Spinal cord (tissue), 10 donors: ENCODE results near the gene CCDC57. TPM values are rescaled to one million over a fixed set of nuclear protein-coding genes. Genes with fewer than 3 reads are reported as not detected.

Experiments
- DNase-seq, 6 donors: peaks; one replicate each; pipeline versions ENCODE4 v3.0.0 to v3.0.0-alpha.2; 2013 to 2015; ENCODE audit warnings: low spot score in 6 of 6, low read depth in 4 of 6
- H3K27ac ChIP-seq: one replicate; pipeline ENCODE4 v1.5.1; 2013; ENCODE audit warnings: low read depth, low read length, control low read depth
- H3K27me3 ChIP-seq: one replicate; pipeline ENCODE4 v1.6.1; 2013; ENCODE audit warnings: low read length; ENCODE audit not compliant: control insufficient read depth, insufficient read depth
- H3K36me3 ChIP-seq: one replicate; pipeline ENCODE4 v1.6.1; 2013; ENCODE audit warnings: low read length; ENCODE audit not compliant: control insufficient read depth, insufficient read depth
- H3K4me1 ChIP-seq: one replicate; pipeline ENCODE4 v1.6.1; 2013; ENCODE audit warnings: low read length; ENCODE audit not compliant: control insufficient read depth, insufficient read depth
- H3K4me3 ChIP-seq: one replicate; pipeline ENCODE4 v1.5.1; 2013; ENCODE audit warnings: low read depth, low read length, control low read depth
- H3K9me3 ChIP-seq: one replicate; pipeline ENCODE4 v1.6.1; 2013; ENCODE audit warnings: low read length; ENCODE audit not compliant: control insufficient read depth, insufficient read depth
- WGBS: methylation state at CpG from one replicate; pipeline ENCODE4 v1.1.5; 2013; ENCODE audit warnings: missing lambda C conversion rate; ENCODE audit not compliant: insufficient coverage; 5-methylcytosine and 5-hydroxymethylcytosine counted together
- polyA plus RNA-seq, 2 donors: library from polyadenylated mRNA; unstranded; fragments of 120-200 nt; gene quantifications; one replicate each; pipeline ENCODE4 v1.2.1, GENCODE V29; 2013; ENCODE audit not compliant: insufficient read length in 2 of 2
- total RNA-seq, 2 donors: library from RNA; depleted of rRNA in 1 of 2; stranded (reverse); fragments of 120-200 nt in 1 of 2; fragments of >200 nt in 1 of 2; gene quantifications; one replicate each; pipeline versions ENCODE4 v1.2.3 to v1.2.4, GENCODE V29; 2013 to 2014
- donor health status: healthy.

The CCDC57 gene
- total and polyA plus RNA-seq, 4 donors, result 15.3 to 85.3 (median 39.7) TPM

DNA sequence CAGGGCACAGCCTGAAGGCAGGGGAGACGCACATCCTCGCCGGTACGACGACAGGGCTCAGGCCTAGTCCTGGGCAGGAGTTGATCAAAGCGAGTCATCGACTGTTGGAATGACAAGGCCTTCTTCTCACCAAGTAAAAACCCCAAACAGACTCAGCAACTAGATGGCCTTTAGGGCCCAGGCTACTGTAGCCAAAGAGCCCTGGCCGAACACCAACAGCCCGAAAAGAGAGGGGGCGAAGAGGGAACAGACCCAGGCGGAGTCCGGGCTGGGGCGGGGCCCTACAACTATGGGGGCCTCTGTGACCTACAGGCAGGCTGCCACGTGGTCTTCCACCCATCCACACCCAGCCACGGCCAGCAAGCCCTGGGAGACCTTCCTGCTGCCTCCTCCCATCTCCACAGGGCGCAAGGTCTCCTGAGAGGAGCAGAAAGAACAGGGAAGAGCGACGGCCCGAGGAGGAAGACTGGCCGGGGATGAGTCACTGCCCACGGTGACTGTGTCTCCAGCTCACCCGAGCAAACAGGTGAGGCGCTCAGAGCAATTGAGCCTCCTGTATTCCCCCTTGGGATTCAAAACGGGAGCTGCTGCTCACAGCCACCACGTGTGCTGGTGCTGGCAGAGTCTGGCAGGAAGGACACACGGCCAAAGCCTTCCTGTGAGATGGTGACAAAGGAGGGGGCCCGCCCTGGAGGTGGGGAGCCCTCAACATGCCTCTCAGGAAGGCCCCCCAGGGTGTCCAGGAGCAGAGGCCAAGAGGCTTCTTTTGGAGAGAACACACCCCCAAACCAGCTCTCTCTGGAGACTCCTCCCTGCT is 33.9 kb upstream of the CCDC57 start:
- Histone ChIP-seq H3K27me3 (no peaks in the 10 kb centered on the region), H3K27ac (no peak overlapping the region), H3K4me3 (no peak overlapping the region), H3K9me3 (no peaks in the 10 kb centered on the region), H3K4me1 (peaks cover 36% of the 10 kb centered on the region), H3K36me3 (peaks cover 100% of the 10 kb centered on the region)
- WGBS, result 84% methylated on average over 25 of the region's 27 CpGs
- DNase-seq, result no peak

DNA sequence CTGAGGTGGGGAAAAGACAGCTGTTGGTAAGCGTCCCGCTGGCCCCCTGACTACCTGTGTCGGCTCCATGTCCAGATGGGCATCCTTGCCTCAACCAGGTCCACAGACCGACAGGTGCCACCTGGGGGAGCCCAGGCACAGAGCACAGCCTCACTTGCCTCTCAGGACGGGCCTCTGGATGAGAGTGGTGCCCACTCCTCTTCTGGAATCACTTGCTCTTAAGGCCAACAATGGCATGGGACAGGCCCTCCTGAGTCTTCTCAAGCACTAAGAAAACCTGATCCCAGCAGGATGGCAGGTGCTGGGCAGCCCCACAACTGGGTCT is 33.4 kb upstream of the CCDC57 start:
- Histone ChIP-seq H3K36me3 (peaks cover 100% of the 10 kb centered on the region), H3K4me3 (no peak overlapping the region), H3K27ac (no peak overlapping the region)

DNA sequence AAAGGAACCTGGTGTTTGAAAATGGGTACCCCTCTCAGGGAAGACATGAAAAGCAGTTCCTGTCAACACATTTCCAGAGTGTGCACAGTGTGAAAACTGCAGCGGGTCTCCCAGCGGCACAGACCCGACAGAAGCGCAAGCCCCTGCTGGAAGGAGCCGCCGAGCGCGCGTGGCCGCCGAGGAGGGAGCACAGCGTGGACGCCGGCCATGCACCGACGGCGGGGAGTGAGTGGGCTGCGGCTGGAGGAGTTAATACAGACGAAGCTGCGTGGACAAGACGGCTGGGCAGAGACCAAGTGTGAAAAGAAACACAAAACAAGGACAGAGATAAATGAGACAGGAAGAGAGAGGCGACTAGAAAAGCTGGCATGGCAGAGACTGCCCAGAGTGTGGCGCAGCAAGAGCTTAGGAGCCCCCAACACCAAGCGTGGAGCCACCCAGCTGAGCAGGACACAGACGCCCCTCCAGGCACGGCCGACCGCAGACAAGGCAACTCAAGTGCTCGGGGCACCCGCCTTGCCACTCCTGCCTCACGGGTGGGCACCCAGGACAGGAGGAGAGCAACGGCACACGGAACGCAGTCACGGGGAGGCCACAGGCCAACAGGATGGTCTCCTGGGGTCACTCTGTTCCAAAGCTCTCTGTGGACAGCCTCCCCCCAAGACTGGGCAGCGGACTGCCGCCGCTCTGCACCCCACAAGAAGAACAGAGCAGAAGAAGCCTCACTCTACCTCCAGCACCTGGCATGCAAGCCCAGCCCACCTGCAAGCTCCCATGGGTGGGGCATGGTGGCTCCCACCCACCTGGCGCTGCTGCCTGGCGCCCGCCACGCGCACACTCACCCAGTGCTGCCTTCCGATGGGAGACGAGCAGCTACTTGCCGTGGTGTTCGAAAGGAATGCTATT is 32.7 kb upstream of the CCDC57 start:
- no peak for DNase-seq

More for the DNA sequence above, 33.4 kb upstream of the CCDC57 start:
- peaks cover 41% of the 10 kb centered on the region for H3K4me1 ChIP-seq
- H3K27me3 ChIP-seq, result no peaks in the 10 kb centered on the region
- no peak for DNase-seq
- no peaks in the 10 kb centered on the region for H3K9me3 ChIP-seq
- WGBS, result 98% methylated on average over 5 of the region's 5 CpGs

DNA sequence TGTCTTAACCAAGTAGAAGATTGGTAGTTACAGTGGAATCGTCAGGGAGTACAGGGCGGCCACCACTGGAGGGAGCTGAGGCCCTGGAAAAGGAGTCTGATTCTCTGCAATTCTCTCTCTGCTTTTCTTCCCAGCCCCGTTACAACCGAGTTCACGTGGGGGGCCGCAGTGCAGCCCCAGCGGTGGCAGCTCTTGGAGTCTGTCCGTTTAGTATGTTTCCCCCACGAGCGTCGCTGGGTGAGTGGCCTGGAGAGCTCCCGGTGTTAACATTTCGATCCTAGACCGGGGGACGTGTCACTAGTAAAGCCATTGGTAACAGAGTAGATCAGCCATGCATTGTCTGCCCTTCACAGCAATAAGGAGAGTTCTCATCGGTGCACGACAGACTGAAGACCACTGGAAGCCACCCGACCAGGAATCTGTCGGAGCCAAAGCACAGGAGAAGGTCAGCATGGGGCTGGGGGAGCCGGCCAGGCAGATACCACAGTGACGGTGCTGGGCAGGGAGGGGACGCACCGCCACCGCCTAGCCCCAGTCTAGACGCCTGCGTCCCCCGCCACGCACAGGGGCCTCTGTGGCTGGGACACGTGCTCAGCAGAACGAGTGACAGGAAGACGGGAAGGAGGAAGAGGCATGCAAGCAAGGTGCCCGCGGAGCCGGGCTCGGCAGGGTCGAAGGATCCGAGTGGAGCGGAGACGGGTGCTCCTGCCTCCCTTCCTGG is 31.9 kb upstream of the CCDC57 start:
- Histone ChIP-seq H3K9me3 (no peaks in the 10 kb centered on the region), H3K27me3 (no peaks in the 10 kb centered on the region), H3K36me3 (peaks cover 100% of the 10 kb centered on the region), H3K4me1 (peaks cover 52% of the 10 kb centered on the region), H3K4me3 (no peak overlapping the region), H3K27ac (no peak overlapping the region)
- peak in 1 of 6 donors; percentile 31 for DNase-seq
- 78% methylated on average over 36 of the region's 39 CpGs for WGBS

More for the DNA sequence above, 32.7 kb upstream of the CCDC57 start:
- Histone ChIP-seq H3K4me3 (no peak overlapping the region), H3K4me1 (peaks cover 47% of the 10 kb centered on the region), H3K27me3 (no peaks in the 10 kb centered on the region), H3K27ac (no peak overlapping the region), H3K9me3 (no peaks in the 10 kb centered on the region), H3K36me3 (peaks cover 100% of the 10 kb centered on the region)
- WGBS, result 81% methylated on average over 43 of the region's 47 CpGs

DNA sequence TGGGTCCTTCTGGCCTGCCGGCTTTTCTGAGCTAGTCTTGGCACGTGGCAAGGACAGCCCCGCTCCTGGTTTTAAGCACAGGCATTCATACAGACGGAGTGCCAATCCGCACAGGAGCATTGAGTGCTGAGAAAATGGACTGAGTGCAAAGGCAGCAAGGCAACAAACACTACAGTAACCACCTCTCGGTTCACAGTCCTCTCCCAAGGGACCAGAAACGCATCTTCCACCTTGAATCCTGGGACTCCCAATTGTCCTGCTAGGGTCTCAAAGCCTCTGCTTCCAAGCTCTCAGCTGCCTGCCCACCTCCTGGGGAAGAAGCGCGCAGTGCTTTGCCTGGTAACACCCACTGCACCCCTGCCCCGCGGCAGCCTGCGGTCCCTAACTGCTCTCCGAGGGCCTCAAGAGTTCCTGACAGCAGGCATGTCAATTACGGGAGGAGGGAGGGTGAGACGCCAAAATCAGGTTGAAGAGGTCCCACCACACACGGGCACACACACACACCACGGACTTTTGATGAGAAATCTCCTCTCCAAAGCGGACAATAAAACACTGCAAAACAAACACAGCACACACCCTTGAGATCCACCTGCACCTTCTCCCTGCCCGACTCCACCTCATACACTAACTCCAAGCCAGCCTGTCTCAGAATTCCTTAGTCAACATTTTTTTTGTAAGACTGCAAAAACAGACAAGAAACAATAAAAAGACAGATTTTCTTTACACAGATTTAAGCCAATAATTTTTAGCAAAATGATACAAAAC is 31.2 kb upstream of the CCDC57 start:
- no peak for DNase-seq
- no peaks in the 10 kb centered on the region for H3K27me3 ChIP-seq
- peaks cover 52% of the 10 kb centered on the region for H3K4me1 ChIP-seq
- WGBS, result 81% methylated on average over 15 of the region's 19 CpGs
- no peak overlapping the region for H3K27ac ChIP-seq
- H3K9me3 ChIP-seq, result no peaks in the 10 kb centered on the region
- H3K4me3 ChIP-seq, result no peak overlapping the region
- peaks cover 100% of the 10 kb centered on the region for H3K36me3 ChIP-seq

DNA sequence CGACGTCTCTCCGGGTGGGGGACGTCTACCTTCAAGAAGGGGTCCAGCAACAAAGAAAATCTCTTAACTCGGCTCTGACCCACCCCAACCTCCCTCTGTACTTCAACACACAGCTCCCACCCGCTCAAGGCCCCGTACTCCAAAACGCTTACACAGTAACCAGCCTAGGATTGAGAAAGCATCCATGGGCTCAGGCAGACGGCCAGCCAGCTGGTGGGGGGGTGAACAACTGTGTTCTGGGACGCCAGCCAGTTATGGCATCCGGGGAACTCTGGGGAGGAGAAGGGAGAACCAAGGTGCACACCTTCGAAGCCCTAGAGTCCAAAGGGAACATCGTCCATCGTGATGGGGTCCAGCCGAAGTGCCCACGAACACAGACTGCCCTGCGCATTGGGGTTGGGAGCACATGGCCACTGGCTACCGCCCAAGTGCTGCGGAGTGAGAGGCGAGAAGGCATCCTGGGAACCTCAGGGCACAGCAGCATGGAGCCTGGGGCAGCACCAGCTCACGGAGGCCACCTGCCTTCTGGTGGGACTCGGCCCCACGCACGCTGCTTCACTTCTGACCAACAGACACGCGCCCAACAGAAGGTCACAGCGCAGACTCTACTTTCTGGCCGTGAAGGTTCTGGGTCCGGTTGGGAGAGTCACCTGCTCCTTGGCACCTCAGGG is 30.5 kb upstream of the CCDC57 start:
- Histone ChIP-seq H3K27me3 (no peaks in the 10 kb centered on the region), H3K27ac (no peak overlapping the region), H3K36me3 (peaks cover 100% of the 10 kb centered on the region), H3K4me3 (no peak overlapping the region), H3K4me1 (peaks cover 49% of the 10 kb centered on the region), H3K9me3 (no peaks in the 10 kb centered on the region)
- DNase-seq, result peak in 5 of 6 donors; percentile 44 to 90 (median 57)
- WGBS, result 57% methylated on average over 26 of the region's 29 CpGs

DNA sequence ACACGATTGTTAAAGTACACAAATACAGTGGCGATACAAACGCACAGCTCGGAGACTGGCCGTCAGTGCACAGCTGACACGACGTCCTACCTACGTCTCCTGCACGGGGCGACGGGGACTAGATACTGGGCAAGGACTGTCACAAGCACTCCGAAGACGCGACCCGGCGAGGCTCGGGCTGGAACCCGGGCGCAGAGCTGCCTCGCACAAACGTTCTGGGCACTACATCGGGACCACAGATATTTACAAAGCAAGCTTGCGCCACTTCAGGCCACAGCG is 30.0 kb upstream of the CCDC57 start:
- Histone ChIP-seq H3K36me3 (peaks cover 100% of the 10 kb centered on the region), H3K27ac (no peak overlapping the region), H3K27me3 (no peaks in the 10 kb centered on the region), H3K4me3 (no peak overlapping the region), H3K9me3 (no peaks in the 10 kb centered on the region), H3K4me1 (peaks cover 48% of the 10 kb centered on the region)
- WGBS, result 75% methylated on average over 23 of the region's 24 CpGs
- DNase-seq, result no peak

DNA sequence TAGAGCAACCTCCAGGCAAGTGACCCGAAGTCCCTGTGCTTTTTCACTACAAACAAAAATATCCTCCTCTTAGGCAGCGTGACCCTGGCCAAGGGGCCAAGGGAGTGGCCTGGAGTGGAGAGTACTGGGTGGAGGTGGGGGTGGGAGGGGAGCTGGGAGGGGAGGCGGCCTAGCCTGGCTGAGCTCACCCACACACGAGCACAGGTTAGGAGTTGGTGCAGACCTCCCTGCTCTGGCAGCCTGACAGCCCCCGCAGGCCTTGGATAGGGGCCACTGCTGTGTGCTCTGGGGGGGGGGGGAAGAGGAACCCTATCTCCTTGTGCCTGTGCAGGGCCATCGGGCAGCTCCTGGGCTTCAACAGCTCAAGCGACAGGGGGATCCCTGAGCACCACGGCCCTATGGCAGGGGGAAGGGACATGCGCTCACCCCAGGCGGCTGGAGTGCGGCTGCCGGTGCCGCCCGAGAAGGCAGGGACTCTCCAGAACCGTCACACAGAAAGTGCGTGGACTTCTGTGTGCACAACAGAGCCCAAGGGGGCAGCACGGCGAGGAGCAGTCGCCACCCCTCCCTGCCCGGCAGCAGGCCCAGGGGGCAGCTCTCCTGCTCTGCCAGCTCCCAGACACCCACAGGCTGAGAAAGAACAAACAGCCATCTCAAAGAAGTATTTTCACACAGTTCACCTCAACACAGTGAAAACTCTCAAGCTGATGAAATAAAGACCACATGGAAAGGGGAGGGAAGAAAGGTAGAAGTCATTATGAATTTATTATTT is 29.5 kb upstream of the CCDC57 start:
- Histone ChIP-seq H3K27ac (peak overlapping the region; percentile 47), H3K4me1 (peaks cover 44% of the 10 kb centered on the region), H3K9me3 (no peaks in the 10 kb centered on the region), H3K27me3 (no peaks in the 10 kb centered on the region), H3K36me3 (peaks cover 100% of the 10 kb centered on the region), H3K4me3 (no peak overlapping the region)
- WGBS, result 54% methylated on average over 17 of the region's 20 CpGs
- no peak for DNase-seq
